Mesothelial cell of epicardium (in vitro differentiated cells): ENCODE measurements around the gene KIF21B. TPM values are rescaled to one million over a fixed set of nuclear protein-coding genes. Genes with fewer than 3 reads are reported as not detected.
"Not testable (repeated sequence)": the region's sequence is repeated elsewhere in the genome, so short reads cannot be mapped to it uniquely, and the experiment has no call there.

Experiments used
- DNase-seq, 2 experiments: peaks; one replicate each; pipeline ENCODE4 v3.0.0; 2021; ENCODE audit warnings: low spot score in 2 of 2; ENCODE audit not compliant: unreplicated experiment in 2 of 2
- H3K27ac Mint-ChIP-seq: 2 replicates; pipeline ENCODE4 v1.8.0; 2021; ENCODE audit warnings: mixed read lengths
- H3K27me3 Mint-ChIP-seq: 2 replicates; pipeline ENCODE4 v1.8.0; 2021; ENCODE audit warnings: low read depth, mixed read lengths
- H3K36me3 Mint-ChIP-seq: 2 replicates; pipeline ENCODE4 v1.8.0; 2021; ENCODE audit warnings: mixed read lengths
- H3K4me1 Mint-ChIP-seq: 2 replicates; pipeline ENCODE4 v1.8.0; 2021; ENCODE audit warnings: mixed read lengths
- H3K4me3 Mint-ChIP-seq: 2 replicates; pipeline ENCODE4 v1.8.0; 2021; ENCODE audit warnings: mild to moderate bottlenecking, moderate library complexity, mixed read lengths
- H3K9me3 Mint-ChIP-seq: 2 replicates; pipeline ENCODE4 v1.8.0; 2021; ENCODE audit warnings: mixed read lengths
- CTCF ChIP-seq: fragments of 200-600 bp; sonication (generic); IDR thresholded peaks from one replicate; pipeline ENCODE4 v1.5.0; 2021; ENCODE audit warnings: antibody characterized with exemption; ENCODE audit not compliant: unreplicated experiment
- total RNA-seq: library from RNA; stranded (reverse); gene quantifications from 3 replicates; pipeline ENCODE4 v1.2.1, GENCODE V29; 2021

Gene KIF21B
- total RNA-seq, 1 donor from 2014 or later, result 7.0 TPM

GRCh38 chr1:200963076-200963475 is 60.4 kb downstream of the KIF21B start:
- no peaks in the 10 kb centered on the region for H3K9me3 Mint-ChIP-seq
- peaks cover 14% of the 10 kb centered on the region for H3K4me1 Mint-ChIP-seq
- no peaks in the 10 kb centered on the region for H3K36me3 Mint-ChIP-seq
- H3K4me3 Mint-ChIP-seq, result no peak overlapping the region
- no peak for DNase-seq
- H3K27ac Mint-ChIP-seq, result no peak overlapping the region
- TF ChIP-seq CTCF, result no peak
- no peaks in the 10 kb centered on the region for H3K27me3 Mint-ChIP-seq

- Mint-ChIP-seq H3K36me3 (no peaks in the 10 kb centered on the region), H3K27ac (no peak overlapping the region), H3K4me3 (no peak overlapping the region), H3K9me3 (no peaks in the 10 kb centered on the region), H3K27me3 (no peaks in the 10 kb centered on the region), H3K4me1 (peaks cover 14% of the 10 kb centered on the region)
- no peak for DNase-seq
- TF ChIP-seq CTCF, result no peak
Measured at GRCh38 chr1:200962631-200963030, 60.9 kb downstream of the KIF21B start.

DNA sequence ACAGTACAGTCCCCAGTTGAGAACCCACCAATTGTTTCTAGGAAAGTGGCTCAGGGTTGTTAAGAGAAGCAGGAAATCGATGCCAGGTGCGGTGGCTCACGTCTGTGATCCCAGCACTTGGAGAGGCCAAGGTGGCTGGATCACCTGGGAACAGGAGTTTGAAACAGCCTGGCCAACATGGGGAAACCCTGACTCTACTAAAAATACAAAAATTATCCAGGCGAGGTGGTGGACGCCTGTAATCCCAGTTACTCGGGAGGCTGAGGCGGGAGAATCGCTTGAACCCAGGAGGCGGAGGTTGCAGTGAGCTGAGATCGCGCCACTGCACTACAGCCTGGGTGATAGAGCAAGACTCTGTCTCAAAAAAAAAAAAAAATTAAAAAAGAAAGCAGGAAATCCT is 61.4 kb downstream of the KIF21B start:
- not testable (repeated sequence) for H3K9me3 Mint-ChIP-seq, DNase-seq, H3K27me3 Mint-ChIP-seq, H3K27ac Mint-ChIP-seq, H3K36me3 Mint-ChIP-seq, H3K4me3 Mint-ChIP-seq
- H3K4me1 Mint-ChIP-seq, result peaks cover 14% of the 10 kb centered on the region

DNA sequence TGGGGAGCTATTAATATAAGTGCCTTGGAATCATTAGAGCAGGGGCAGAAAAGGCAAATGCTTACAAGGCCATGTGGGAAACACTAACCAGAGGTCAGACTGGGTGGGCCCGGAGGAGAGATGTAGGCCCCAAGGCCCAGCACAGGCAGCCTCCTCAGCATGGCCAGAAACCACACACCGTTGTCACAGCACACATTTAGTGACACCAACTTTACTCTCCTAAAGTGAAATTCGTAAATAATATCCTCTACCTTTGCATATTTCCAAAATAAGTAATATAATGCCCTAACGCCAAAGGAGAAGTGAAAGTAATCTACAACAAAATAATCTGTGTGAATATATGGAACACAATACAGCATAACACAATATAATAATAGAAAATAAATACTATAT is 62.6 kb downstream of the KIF21B start:
- Mint-ChIP-seq H3K36me3 (no peaks in the 10 kb centered on the region), H3K4me1 (peaks cover 14% of the 10 kb centered on the region), H3K9me3 (no peaks in the 10 kb centered on the region), H3K4me3 (no peak overlapping the region), H3K27ac (no peak overlapping the region), H3K27me3 (no peaks in the 10 kb centered on the region)
- TF ChIP-seq CTCF, result no peak
- DNase-seq, result no peak

- no peak overlapping the region for H3K4me3 Mint-ChIP-seq
- peaks cover 11% of the 10 kb centered on the region for H3K4me1 Mint-ChIP-seq
- no peaks in the 10 kb centered on the region for H3K36me3 Mint-ChIP-seq
- H3K9me3 Mint-ChIP-seq, result no peaks in the 10 kb centered on the region
- H3K27ac Mint-ChIP-seq, result no peak overlapping the region
- no peak for DNase-seq
- no peak for TF ChIP-seq CTCF
- H3K27me3 Mint-ChIP-seq, result no peaks in the 10 kb centered on the region
Measured at GRCh38 chr1:200960236-200960947, 63.1 kb downstream of the KIF21B start.

- Mint-ChIP-seq H3K27ac (peak overlapping the region; percentile 66), H3K9me3 (no peaks in the 10 kb centered on the region), H3K4me1 (peaks cover 8% of the 10 kb centered on the region), H3K4me3 (no peak overlapping the region), H3K36me3 (no peaks in the 10 kb centered on the region), H3K27me3 (no peaks in the 10 kb centered on the region)
- DNase-seq, result no peak
- TF ChIP-seq CTCF, result no peak
Measured at GRCh38 chr1:200959411-200959921, 64.0 kb downstream of the KIF21B start.
